NCI-H146 treated with DMSO at 0.1 percent for 48 hours (cell line): ENCODE measurements around the gene TVP23C.
"Not testable (repeated sequence)": the region's sequence is repeated elsewhere in the genome, so short reads cannot be mapped to it uniquely, and the experiment has no call there.

ENCODE experiments used
- DNase-seq: peaks from one replicate; lab custom pipeline; 2025; ENCODE audit not compliant: unreplicated experiment; lab: John Stamatoyannopoulos, UW

TVP23C gene

GRCh38 chr17:15563375-15563857, at the start of gene TVP23C:
Gene TVP23C (minus strand): TSS chr17:15563483. CDS start chr17:15563448, 35 bp downstream.
- peak; percentile 54 for DNase-seq

DNA sequence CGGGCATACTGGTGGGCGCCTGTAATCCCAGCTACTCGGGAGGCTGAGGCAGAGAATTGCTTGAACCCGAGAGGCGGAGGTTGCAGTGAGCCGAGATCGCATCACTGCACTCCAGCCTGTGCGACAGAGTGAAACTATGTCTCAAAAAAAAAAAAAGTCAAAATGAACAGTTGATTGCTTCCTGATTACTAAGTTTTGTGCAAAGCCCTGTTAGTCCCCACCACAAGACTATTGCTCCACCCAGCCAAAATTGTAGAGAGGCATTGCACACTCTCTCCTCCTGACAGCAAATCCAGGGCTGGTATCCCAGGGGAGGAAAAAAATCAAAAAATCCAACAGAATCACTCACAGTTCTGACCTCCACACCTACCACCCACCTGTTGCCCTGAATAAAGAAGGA, 29.7 kb upstream of the TVP23C start:
- not testable (repeated sequence) for DNase-seq

DNA sequence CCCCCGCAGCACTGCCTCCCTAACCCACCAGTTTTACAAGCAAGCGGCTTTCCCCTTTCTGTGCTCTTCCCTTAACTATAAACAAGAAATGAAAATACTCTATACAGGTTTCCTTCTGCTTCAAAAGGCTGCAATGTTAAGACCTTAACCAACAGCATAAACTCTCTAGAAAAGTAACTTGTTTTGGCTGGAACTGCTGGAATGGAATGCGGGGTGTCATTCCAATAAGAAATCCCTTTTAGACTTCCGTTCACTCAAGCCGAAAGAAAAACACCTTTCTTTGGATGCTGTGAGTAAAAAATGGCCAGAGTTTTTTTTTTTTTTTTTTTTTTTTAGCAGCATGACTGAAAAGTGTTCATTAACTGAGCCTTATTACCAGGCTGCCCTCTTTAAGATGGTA, 28.7 kb upstream of the TVP23C start:
- DNase-seq: not testable (repeated sequence)

- DNase-seq: not testable (repeated sequence)
These were observed 27.6 kb upstream of the TVP23C start for GRCh38 chr17:15590844-15591243.

- not testable (repeated sequence) for DNase-seq
These were observed 26.6 kb upstream of the TVP23C start for GRCh38 chr17:15589544-15590536.

DNA sequence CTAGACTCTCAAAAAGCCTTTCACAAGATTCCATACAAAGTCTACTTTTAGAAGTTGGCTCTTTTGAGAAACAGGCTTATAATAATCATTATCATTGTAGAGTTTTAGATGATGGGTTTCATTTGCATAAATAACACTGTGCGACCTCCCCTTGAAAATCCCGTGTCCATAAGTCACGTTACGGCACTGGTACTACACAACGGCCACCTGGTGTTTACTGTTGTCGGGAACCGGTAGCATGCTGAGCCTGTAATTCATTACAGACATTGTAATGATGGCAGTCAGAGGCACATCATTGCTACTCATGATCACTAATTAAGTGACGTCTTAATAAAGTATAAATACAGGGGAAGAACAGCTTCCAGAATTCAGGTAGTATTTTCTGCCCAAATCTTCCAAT, 24.7 kb upstream of the TVP23C start:
- peak; percentile 15 for DNase-seq

DNA sequence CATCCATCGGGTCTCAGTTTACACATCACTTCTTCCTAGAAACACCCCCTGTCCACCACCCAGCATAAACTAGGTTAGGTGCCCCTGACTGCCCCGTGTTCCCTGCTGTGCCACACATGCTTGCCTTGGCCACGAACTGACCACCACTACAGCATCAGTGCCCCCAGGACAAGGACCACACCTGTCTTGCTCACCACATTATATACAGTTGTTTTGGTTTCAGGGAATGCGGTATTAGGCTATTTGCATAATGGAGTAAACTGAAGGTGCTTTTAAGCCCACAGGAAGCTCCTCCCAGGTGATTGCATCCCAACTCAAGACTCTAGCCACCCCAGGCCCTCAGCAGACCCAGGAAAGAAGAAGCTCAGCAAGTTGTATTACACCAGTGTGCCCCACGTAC, 20.0 kb upstream of the TVP23C start:
- not testable (repeated sequence) for DNase-seq

DNA sequence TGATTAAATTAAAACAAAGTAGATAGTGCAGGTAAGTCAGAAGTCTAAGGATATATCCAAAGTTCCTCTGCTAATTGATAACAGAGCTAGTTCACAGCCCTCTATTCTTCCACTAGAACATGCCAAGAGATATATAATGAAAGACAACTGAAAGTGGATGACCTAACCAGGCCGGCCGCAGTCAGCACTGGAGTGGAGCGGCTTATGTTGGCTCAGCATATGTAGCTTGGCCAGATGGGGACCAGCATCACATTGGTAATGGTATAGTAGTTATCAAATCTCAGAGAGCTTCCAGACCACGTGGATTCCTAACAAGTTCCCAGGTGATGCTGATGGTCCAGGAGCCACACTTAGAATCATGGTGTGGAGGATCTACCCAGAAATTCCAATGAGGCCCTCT, 18.2 kb upstream of the TVP23C start:
- DNase-seq: not testable (repeated sequence)

DNA sequence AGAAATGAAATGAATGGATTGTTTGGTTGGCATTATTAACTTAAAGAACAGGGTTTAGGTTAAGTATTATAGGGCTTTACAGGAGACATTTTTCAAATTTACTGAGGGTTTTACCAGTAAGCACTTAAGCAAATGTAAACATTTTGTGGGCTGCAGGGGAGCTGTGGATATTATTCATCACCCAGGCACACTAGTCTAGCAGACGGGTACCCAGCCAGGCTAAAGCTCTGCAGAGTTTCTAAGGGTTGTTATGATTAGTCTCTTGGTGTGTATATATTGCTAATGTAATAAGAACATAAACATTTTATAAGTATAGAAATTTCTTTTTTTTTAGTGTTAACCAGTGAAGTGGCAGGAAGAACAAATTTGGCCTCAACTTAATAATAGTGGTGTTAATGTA, 13.6 kb upstream of the TVP23C start:
- not testable (repeated sequence) for DNase-seq

DNA sequence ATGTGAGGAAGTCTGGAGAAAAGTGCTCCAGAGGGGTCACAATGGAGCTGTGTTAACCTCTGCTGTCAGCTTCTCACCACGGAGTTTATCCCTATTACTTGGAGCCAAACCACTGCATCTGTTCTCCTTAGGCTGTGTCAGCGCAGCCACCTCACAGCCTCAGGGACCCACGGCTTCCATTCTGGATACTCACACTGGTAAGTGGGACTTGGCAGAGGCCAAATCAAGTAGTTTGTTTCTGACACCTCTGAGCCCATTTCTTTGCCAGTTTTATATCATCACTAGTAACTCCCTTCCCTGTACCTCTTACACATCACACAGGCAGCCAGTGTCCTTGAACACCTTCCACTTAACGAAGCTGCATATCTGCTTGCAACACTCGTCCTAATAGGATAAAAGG, 11.4 kb upstream of the TVP23C start:
- not testable (repeated sequence) for DNase-seq

DNA sequence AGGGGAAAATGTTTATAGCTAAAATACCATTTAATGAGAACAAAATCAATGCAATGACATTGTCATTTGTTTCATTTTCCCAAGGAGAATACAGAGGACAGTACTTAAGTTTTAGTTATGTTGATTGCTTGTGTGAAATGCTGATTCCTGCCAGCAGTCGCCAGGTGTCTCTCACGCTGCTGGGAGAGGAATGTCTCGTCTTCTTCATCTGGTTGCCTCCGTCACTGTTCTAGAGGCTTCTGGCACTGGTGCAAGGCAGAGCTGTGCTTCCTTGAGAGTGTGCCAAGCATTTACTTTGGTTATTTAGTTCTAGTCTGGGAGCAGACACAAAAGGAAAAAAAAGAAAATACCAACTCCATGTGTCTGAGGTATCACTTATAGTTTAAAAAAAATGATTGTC, 10.6 kb upstream of the TVP23C start:
- not testable (repeated sequence) for DNase-seq

GRCh38 chr17:15562613-15563374, 489 bp downstream of the TVP23C start:
- DNase-seq: not testable (repeated sequence)

DNA sequence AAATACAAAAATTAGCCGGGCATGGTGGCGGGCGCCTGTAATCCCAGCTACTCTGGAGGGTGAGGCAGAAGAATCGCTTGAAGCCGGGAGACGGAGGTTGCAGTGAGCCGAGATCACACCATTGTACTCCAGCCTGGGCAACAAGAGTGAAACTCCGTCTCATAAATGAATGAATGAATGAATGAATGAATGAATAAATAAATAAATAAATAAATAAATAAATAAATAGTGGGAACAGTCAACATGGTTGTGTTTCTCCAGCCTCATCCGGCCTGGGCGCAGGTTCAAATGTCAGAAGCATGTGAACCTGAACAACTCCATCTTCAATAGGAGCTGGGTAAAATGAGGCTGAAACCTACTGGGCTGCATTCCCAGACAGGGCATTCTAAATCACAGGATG, 1.8 kb downstream of the TVP23C start:
- DNase-seq: not testable (repeated sequence)

DNA sequence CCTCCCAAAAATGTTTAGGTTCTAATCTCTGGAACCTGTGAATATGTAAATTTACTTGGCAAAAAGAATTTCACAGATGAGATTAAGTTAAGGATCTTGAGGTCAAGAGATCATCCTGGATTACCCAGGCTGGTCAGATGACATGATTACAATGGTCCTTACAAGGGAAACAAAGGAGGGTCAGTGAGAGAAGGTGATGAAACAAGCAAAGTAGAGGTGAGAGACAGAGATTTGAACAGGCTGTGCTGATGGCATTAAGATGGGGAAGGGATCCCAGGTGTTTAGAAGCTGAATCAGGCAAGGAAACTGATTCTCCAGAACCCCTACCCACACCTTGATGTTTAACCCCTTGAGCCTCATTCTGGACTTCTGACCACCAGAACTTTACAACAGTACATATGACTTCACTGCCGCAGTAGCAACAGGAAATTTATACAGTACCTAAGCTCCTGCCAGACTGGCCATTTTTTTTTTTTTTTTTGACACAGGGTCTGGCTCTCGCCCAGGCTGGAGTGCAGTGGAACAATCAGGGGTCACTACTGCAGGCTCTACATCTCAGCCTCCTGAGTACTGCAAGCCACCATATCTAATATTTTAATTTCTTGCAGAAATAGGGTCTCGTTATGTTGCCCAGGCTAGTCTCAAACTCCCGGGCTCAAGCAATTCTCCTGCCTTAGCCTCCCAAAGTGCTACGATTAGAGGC, 4.7 kb downstream of the TVP23C start:
- not testable (repeated sequence) for DNase-seq

DNA sequence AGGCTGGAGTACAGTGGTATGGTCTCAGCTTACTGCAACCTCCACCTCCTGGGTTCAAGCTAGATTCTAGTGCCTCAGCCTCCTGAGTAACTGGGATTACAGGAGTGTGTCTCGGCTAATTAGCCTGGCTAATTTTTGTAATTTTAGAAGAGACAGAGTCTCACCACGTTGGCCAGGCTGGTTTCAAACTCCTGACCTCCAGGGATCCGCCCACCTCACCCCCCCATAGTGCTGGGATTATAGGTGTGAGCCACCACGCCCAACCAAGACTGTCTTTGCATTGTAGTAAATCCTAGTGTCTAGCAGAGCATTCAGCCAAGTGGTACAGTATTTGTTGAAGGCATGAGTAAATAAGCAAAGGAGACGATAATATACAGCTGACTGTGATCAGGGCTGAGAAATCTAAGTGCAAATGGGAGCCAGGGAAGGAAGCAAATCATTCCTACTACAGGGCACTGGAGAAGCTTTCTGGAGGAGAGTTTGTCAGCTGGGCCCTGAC, 5.9 kb downstream of the TVP23C start:
- not testable (repeated sequence) for DNase-seq

- DNase-seq: not testable (repeated sequence)
These were observed 10.4 kb downstream of the TVP23C start for GRCh38 chr17:15552932-15553331.

GRCh38 chr17:15549552-15549951, 13.7 kb downstream of the TVP23C start:
- not testable (repeated sequence) for DNase-seq

GRCh38 chr17:15546604-15547003, 16.7 kb downstream of the TVP23C start:
- not testable (repeated sequence) for DNase-seq

GRCh38 chr17:15540371-15541219, 22.7 kb downstream of the TVP23C start:
- DNase-seq: not testable (repeated sequence)

- DNase-seq: not testable (repeated sequence)
These were observed 30.2 kb downstream of the TVP23C start for GRCh38 chr17:15533122-15533521.
